NCI-H1694 (cell line): Measurements from ENCODE around the gene C13orf46.

Experiments
- DNase-seq: peaks from one replicate; lab custom pipeline; 2025; lab: John Stamatoyannopoulos, UW

C13orf46 gene

DNA sequence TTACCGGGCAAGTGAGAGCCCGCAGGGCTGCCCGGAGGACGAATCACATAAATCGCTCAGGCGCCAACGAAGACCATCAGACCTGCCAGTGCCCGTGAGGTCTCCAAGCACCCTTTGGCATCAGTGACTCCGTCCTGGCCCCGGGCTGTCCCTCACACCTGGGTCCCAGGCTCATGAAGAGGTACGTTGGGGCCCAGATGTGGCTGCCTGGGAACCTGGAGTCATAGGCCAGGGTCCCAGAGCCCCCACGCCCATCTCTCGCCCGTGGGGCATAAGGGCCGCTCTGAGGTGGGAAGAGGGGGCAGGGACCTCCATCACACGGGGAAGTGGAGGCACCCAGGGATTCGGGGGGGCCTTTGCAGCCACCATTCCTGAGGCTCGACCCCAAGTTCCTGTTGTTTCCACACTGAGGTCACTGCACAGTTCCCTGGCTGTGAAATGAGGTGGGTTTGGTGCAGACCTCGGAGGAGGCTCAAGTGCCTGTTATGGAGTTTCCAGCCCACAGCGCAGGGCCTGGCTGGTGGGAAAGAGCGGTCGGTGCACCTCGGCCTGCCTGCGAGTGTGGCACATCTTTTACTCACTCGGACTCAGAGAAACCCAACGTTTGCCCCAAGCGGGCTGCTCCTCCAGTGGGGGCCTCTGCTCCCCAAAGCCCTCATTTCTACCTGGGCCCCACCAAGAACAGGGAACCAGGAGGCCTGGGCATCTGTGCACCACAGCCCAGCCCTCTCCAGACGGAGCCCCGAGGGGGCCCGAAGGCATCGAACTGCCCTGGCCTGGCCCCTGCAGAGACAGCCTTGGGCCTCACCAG, 35.9 kb upstream of the C13orf46 start:
- no peak for DNase-seq

DNA sequence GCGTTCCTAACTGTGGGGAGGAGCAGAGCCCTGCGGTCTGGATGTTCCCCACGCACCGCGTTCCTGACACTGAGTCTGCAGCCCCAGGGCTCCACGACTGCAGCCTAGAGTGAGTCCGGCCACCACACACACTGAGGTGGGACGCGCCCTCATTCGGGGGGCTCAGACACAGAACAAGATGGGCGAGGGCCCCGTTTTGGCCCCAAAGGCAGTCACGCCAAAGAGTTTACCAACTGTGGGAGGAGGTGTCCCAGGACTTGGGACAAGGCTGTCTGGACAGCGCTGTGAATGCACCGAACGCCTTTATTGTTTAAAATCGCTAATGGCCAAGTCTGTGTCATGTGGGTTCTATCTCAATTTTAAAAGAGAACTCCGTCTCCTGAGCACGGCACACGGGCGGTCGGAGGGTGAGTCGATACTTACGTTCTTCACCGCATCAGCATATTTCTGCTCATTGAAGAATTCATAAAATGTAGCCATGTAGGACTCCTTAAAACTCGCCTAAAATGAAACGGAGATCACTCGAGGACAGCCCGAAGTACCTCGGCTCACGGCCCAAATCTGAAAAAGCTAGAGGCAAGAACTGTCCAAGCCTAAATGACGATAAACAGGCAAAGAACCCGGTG, 35.2 kb upstream of the C13orf46 start:
- DNase-seq, result no peak

DNA sequence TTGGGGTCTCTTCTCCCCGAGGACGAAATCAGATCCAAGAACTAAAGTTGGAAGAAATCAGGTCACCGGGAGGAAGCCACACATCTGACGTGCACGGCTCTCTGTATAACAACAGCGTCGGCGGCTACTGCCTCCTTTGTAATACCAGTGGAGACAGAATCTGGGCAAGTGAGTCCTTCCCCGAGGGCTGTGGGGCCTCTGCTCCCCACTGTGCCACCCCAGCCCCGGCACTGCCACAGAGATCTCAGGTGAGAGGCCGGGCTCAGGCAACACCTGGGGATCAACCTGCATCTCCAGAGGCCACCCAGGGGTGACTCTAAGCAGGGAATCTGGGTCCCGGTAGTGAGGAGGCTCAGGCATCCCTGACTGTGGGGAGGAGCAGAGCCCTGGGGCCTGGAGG, 33.7 kb upstream of the C13orf46 start:
- no peak for DNase-seq

DNA sequence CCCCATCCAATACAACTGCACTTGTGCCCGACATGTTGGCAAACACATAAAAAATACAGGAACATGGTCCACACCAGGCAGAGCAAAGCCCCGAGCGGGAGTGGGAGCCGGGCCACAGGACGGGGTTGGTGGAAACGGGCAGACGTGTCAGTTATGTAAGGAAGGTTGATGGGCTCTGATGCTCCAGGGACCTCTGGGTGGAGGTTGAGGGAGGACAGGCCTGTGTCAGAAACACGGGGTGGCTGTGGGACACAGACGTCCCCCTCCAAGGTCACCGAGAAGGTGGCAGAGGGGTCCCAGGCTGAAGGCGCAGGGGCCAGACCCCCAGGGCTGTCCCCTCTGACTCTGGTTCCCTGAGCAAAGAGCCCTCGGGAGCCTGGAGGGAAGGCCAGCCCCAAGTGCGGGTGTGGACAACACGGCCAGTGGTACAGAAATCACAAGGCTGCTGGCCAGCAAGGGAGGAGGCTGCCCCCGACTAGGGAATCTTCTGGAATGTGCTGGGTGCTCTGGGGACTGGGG, 31.4 kb upstream of the C13orf46 start:
- no peak for DNase-seq

DNA sequence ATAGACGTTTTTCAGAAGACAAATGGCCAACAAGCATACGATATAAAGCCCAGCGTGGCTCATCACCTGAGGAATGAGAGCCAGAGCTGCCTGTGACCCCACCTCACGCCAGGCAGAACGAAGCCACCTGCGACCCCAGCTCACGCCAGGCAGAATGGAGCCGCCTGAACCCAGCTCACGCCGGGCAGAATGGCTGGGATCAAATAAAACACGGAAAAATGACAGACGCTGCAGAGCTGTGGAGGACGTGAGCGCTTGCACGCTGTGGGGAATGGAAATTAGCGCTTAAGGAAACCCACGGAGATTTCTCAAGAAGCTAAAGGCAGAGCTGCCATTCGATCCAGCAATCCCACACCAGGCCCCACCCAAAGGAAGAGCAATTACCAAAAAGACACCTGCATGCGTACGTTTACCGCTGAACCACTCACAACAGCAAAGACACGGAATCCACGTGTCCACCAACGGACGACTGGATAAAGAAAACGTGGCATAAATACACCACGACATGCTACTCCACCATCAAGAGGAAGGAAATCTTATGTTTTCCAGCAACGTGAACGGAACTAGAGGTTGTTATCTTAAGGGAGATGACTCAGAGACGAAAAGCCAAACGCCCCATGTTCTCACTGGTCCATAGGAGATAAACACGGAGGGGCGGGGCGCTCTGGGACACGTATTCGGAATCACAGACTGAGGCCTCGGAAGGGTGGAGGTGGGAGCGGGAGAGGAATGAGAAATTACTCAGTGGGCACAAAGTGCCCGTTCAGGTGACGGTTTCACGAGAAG, 30.7 kb upstream of the C13orf46 start:
- no peak for DNase-seq

DNA sequence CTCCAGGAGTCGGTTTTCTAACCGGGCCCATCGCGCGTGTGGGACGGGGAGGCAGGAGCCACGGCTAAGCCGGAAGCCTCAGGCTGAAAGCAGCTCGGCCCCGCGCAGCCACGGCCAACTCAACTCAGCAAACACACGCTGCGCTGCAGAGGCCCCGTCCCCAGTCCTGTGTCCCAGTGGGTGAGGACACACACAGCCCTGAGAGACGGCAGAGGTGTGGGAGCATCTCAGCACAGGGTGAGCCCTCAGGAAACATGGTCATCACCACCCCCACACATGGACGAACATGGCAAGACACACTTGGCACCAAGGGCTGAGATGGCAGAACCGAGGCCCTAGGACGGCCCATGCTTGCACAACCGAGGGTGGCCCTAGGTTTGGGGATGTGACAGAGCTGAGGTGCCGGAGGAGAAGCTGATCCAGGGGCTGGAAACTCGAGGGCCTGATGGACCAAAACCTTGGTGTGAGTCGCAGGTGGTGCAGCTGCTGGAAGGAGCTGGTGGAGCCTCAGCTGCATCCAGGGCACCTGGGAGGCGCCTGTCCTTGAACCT, 29.0 kb upstream of the C13orf46 start:
- no peak for DNase-seq

DNA sequence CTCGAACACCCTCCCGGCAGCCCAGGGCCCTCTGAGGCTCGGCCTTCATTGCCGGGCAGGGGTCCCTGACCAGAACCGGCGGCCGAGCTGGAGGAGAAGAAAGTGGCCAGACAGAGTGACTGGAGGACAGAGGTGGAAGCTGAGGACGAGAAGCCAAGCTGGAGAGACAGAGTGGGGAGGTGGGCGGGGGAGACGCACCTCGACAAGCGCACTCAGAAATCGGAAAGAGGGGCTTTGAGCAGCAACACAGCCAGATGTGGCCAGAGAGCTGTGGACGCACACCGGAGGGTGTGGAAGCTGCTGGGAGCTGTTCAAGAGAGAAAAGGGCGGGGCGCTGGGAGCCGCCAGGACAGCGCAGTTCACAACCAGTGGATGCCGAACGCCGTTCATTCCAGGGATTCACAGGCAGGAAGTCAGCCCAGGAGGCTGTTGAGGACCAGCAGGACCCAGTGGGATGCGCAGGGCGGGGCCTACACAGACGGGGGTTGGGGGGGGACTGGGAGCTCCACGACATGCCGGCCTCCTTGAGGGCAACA, 28.2 kb upstream of the C13orf46 start:
- DNase-seq, result no peak

DNA sequence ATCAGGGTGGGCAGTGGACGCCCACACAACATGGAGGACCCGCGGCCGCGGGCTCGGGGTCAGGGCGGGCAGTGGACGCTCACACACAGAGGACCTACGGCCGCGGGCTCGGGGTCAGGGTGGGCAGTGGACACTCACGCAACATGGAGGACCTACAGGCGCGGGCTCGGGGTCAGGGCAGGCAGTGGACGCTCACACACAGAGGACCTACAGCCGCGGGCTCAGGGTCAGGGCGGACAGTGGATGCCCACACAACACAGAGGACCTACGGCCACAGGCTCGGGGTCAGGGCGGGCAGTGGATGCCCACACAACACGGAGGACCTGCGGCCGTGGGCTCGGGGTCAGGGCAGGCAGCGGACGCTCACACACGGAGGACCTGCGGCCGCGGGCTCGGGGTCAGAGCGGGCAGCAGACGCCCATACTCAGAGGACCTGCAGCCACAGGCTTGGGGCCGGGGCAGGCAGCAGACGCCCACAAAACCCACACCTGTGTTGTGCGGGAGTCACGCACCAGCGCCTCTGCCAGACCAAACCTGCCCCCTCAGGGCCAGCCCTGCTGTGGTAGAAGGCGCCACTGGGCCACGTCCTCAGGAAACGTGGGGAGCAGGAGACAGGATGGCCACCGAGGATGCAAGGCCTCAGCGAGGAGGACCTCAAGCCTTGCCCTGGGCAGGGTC, 27.6 kb upstream of the C13orf46 start:
- no peak for DNase-seq

DNA sequence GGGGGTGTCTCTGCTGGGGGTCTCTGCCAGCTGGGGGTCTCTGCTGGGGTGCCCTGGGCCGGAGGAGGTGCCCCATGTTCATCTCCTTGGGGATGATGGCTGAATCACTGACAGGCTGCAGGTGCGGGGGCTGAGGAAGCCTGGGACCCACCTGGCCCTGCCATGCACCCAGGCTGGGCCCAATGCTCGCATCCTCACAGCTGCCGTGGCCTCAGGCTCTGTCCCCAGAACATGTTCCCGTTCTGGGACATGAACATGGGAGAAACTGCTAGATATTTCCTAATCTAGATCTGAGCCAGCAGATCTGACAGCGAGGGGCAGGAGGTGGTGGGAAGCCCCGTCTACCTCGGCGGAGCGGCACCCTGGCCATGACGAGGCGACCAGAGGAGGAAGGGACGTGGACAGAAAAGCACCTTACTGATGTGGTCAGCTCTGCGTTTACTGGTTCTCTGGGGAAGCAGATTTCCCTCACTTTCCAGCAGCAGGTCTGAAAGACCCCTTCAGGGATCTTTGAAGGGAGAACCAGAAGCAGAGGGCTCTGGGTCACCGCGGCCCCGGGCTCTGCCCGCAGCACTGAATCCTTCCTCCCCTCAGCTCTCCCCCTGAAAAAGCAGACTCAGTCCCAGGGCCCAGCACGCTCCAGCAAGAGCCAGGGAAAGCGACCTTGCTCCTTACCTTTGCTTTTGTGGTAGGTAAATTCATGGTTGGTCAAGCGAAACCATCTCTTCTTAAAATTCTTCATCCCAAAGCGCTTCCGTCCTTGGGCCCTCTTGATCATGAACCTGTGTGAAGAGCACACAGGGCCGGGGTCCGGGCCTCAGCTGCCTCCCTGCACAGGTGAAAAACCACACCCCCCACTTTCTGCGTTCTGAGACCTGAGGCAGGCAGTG, 26.5 kb upstream of the C13orf46 start:
- no peak for DNase-seq

DNA sequence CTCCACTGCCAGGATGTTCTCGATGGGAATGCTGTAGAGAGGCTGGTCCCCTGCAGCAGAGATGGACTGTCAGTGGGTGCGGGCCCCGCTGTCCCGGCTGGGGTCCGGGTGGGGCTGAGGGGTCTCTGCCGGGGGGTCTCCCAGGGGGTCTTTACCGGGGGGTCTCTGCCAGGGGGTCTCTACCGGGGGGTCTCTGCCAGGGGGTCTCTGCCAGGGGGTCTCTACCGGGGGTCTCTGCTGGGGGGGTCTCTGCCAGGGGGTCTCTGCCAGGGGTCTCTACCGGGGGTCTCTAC, 25.7 kb upstream of the C13orf46 start:
- no peak for DNase-seq

DNA sequence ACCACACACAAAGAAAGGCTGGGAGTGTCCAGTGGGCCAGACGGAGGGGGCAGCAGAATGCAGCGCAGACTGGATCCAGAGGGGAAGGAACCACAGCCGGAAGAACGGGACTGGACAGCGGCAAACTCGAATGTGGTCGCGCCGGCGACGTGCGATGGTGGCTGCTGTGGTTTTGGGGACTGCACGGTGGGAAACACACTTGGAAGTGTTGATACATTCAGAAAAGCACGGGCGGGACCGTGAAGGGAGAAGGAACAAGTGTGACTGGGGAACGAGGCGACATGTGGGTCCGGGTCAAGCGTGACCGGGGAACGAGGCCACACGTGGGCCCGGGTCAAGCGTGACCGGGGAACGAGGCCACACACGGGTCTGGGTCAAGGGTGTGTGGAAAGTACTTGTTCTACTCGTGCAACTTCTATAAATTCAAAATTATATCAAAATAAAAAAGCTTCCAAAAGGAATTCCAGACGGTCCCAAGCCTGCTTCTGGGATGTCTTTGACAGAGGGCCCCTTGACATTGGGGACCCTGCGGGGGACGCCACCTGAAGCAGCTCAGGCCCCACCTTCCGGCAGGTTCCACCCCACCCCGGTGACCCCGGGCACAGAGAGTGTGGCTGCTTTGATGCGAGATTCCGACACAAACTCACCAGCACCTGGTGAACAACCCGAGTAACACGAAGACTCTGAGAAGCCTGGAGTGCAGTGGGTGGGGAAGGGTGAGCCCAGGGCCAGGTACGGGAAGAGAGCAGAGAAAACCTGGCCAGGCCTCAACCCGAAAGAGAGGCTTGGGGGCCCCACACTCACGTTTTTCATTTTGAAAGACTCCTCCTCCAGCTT, 25.1 kb upstream of the C13orf46 start:
- no peak for DNase-seq

DNA sequence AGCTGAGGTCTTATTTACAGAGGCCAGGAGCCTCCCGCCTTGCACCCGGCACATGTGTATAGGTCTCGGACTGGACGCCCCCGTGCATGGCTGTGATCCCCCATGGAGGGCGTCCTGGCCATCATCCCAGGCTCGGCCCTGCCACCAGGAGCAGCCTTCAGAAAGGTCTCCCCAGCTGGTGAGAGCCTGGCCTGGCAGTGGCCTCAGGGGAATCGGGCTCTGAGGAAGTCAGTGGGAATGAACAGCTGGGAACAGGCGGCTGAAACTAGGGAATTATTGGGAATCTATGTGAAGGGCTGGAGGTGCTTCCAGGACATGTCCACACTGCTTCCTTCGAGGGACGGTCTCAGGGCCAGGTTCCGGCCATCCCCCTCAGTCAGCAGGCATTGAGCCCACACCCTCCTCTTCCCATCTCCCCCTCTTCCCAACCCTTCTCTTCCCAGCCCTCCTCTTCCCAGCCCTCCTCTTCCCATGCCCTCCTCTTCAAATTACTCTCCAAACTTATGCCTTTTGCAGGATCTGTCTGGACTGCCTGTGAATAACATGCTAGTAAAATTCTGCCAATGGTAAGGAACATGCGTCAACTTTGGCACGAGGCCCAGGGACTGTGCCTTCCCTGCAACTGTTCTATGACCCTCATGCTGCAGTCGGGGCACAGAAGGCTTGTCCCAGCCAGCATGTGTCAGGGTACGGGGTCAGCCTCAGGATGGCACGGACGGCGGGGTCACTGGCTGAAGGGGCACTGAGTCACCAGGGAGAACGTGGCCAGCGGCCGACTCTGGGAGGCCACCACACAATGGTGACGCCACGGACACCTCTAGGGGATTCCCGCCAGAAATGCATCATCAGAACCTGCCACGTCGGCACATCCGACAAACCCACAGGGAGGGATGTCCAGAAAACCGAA, 24.2 kb upstream of the C13orf46 start:
- peak; percentile 72 for DNase-seq

DNA sequence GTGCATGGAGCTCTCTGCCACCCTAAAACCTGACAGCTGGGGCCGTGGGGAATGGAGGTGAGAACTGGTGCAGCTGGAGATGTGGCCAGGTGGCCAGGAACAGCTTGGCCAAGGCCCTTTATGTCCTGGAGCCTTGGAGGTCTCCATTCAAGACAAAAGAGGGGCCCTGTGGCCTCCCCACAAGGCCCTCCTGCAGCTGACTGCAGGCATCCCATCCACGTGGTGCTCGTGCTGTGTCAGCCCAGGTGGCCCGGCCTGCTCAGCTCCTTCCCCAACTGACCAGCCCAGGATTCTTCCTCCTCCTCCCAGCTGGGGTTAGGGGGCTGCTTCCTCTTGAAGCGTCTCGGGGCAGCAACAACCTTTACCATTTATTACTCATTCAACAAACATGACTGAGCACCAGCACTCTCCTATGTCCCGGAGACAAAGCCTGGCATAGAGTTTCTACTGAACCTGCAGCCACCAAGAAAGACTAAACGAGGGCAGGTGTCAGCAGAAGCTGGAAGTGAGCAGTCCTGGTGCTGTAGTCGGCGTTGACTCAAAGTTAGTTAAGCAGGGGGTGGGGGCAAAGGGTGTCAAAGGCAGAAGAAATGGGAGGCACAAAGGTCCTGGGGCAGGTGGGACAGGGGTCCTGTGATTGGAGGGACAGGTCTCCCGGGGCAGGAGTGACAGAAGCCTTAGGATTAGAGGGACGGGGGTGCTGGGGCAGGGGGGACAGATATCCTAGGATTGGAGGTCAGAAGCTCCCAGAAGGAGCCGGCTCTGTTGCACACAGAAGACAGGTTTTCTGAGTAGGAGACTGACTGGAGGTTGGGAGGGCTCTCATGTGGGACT, 23.3 kb upstream of the C13orf46 start:
- DNase-seq, result no peak

DNA sequence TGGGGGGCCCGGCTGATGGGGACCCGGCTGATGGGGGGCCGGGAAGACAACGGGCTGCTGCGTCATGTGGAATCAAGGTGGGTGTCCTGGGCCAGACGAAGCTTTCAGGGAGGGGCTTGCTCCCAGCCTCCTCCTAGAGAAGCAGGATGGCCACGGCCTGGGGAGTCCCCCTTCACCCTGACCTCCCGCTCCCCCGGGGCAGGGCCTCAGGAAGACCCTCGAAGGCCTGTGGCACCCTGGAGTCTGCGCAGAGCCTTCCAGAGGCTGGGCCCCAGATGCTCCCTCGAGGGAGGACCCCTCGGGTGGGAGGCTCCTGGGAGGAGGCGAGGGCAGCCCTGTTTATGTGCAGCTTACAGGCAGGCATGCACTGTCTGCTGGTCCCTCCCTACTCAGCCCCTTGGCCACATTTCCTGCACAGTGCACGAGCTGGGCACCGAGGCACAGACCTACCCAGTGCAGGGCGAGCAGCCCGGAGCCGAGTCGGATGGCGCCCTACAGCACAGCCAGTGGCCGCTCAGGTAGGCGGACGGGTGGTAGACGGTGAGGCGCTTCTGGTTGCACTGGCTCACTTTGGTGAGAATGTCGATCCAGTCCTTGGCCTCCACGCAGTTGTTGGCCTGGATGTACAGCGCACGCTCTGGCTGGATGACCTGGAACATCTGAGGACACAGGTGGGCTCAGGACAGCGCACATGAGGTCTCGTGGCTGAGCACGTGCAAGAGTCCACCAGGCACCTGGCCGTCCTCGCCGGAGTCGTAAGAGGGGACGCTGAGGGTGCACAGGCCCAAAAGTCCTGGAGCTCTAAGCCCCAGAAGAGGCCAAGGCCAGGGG, 22.4 kb upstream of the C13orf46 start:
- DNase-seq, result no peak

DNA sequence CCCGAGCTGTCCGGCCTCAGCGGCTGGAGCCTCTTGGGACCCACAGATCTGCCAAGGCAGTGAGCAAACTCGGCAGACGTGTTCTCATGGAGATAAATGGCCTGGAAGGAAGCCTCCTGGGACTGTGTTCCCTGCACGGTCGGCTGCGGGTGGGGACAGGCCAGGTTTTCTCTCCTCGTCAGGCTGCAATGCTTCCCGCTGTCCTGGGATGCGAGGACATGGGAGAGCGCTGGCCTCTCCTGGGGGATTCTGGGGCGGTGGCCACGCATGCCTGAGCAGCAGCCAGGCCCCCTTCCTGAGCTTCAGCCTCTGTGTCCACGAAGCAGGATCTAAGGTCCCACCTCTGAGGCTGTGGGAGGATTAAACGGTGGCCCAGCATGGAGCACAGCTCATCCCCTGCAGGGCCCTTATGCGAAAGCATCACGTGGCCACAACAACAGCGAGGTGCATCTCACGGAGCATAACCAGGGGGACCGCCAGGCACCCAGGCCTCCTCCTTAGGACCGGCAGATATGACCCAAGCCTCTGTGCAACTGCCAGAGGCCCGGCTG, 21.2 kb upstream of the C13orf46 start:
- no peak for DNase-seq

DNA sequence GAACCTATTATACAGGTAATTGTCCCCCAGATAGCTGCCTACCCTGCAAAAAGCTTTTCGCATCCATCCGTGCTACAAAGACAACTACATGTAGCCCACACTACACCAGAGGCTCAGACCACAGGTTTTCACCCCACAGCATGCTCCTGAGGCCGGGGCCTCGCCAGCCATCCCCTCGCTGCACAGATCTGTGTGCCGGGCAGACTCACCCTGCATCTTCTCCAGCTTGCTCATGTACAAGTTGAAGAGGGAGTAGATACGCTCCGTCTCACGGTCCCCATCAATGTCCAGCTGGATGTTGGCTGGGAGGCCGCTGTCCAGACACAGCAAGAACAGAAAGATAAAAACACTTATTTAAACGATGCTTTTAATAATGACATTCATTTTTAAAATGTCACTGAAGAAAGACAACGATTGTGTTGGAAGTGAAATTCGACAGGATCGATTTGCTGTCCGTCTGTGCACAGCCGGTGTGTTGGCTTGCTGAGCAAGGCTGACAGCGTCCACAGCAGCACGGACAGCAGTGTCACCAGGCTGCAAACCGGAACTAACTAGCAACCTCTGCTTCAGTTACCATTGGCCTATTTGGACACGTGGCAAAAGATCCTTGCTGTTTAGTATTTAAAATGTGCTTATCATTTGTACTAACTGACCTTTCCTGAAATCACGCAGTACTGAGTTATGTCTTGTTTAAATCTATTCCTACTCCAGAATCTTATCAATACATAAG, 18.6 kb upstream of the C13orf46 start:
- DNase-seq, result no peak
